Progenitor cell of endocrine pancreas (in vitro differentiated cells): ENCODE results near the gene PPP1R17. TPM values are rescaled to one million over a fixed set of nuclear protein-coding genes. Genes with fewer than 3 reads are reported as not detected.

Source experiments
- DNase-seq: peaks from one replicate; pipeline ENCODE4 v3.0.0; 2021; ENCODE audit warnings: low spot score; ENCODE audit not compliant: unreplicated experiment
- H3K27ac Mint-ChIP-seq: 2 replicates; pipeline ENCODE4 v1.8.0; 2021; ENCODE audit warnings: mild to moderate bottlenecking, moderate library complexity, mixed read lengths
- H3K27me3 Mint-ChIP-seq: 2 replicates; pipeline ENCODE4 v1.8.0; 2021; ENCODE audit warnings: mixed read lengths
- H3K36me3 Mint-ChIP-seq: 2 replicates; pipeline ENCODE4 v1.8.0; 2022; ENCODE audit warnings: mixed read lengths; ENCODE audit not compliant: insufficient read depth
- H3K4me1 Mint-ChIP-seq: 2 replicates; pipeline ENCODE4 v1.8.0; 2021; ENCODE audit warnings: low read depth, mixed read lengths
- H3K4me3 Mint-ChIP-seq: 2 replicates; pipeline ENCODE4 v1.8.0; 2021; ENCODE audit warnings: low read depth, mild to moderate bottlenecking, moderate library complexity, mixed read lengths
- H3K9me3 Mint-ChIP-seq: 2 replicates; pipeline ENCODE4 v1.8.0; 2021; ENCODE audit warnings: low read depth, mixed read lengths
- total RNA-seq: library from RNA; stranded (reverse); gene quantifications from 2 replicates; pipeline ENCODE4 v1.2.1, GENCODE V29; 2021
- TF ChIP-seq, protein P1 (sequence below): fragments of 200-600 bp; sonication (generic); IDR thresholded peaks from one replicate; pipeline ENCODE4 v1.5.0; 2021; ENCODE audit warnings: antibody characterized with exemption, mild to moderate bottlenecking; ENCODE audit not compliant: unreplicated experiment

The PPP1R17 gene
- total RNA-seq, 1 donor from 2014 or later, result 0.96 TPM

DNA sequence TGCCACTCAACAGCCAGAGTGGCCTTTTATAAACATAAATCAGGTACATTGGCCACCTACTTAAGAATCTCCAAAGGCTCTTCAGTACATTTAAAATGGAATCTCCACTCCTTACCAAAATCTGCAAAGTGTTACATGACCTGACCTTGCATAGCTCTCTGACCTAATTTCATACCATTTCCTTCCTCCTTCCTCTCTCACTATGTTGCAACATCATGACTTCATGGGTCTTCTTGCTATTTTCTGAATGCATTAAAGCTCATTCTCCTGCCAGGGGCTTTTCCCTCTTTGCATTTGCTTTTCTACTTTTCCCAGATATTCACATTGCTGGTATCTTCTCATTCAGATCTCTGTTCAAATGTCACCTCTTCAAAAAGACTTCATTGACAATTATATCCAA is 22.1 kb upstream of the PPP1R17 start:
- TF ChIP-seq, protein P1, sequence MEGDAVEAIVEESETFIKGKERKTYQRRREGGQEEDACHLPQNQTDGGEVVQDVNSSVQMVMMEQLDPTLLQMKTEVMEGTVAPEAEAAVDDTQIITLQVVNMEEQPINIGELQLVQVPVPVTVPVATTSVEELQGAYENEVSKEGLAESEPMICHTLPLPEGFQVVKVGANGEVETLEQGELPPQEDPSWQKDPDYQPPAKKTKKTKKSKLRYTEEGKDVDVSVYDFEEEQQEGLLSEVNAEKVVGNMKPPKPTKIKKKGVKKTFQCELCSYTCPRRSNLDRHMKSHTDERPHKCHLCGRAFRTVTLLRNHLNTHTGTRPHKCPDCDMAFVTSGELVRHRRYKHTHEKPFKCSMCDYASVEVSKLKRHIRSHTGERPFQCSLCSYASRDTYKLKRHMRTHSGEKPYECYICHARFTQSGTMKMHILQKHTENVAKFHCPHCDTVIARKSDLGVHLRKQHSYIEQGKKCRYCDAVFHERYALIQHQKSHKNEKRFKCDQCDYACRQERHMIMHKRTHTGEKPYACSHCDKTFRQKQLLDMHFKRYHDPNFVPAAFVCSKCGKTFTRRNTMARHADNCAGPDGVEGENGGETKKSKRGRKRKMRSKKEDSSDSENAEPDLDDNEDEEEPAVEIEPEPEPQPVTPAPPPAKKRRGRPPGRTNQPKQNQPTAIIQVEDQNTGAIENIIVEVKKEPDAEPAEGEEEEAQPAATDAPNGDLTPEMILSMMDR, result no peak
- H3K4me1 Mint-ChIP-seq, result no peaks in the 10 kb centered on the region
- H3K27me3 Mint-ChIP-seq, result no peaks in the 10 kb centered on the region
- no peak overlapping the region for H3K4me3 Mint-ChIP-seq
- DNase-seq, result no peak
- no peaks in the 10 kb centered on the region for H3K9me3 Mint-ChIP-seq
- no peak overlapping the region for H3K27ac Mint-ChIP-seq
- no peaks in the 10 kb centered on the region for H3K36me3 Mint-ChIP-seq

DNA sequence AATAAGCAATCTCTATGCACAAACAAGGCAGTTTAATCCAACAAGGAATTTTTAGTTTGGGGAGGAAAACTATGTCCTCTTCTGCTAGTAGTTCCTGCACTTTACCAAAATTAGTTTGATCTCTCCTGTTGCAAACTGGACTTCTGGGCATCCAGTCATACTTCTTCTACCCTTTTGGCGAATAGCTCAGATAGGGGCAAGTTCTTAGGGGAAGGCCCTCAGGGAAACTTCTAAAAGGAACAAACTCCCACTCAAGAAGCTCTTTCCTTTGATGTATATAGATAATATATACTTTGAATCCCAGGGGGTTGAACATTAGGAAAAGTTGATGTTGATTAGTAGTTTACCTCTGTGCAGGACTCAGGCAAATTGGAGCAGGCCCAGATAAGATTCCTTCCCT is 21.5 kb upstream of the PPP1R17 start:
- Mint-ChIP-seq H3K27me3 (no peaks in the 10 kb centered on the region), H3K27ac (no peak overlapping the region), H3K9me3 (no peaks in the 10 kb centered on the region), H3K36me3 (no peaks in the 10 kb centered on the region), H3K4me3 (no peak overlapping the region), H3K4me1 (no peaks in the 10 kb centered on the region)
- TF ChIP-seq, protein P1, result no peak
- DNase-seq, result no peak

DNA sequence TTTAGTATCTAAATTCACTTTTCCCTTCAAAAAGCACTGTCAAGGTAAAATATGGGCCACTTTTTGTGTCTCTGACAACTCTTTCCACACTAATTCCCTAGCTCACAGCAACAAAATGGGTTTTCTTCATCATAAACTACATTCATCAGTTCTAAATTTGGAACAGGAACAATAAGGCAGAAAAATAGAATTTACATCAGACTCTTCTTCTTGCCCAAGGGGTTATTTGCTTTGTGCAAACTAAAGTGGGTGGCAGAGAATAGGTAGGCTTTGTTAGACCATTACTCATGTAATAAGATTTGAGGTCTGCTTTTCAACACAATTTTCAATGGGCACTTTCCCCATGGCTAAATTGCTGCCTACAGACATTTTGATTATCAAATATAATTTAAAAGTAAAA is 17.6 kb upstream of the PPP1R17 start:
- peaks cover 4% of the 10 kb centered on the region for H3K9me3 Mint-ChIP-seq
- no peak for DNase-seq
- TF ChIP-seq, protein P1, result no peak
- H3K27ac Mint-ChIP-seq, result no peak overlapping the region
- no peak overlapping the region for H3K4me3 Mint-ChIP-seq
- no peaks in the 10 kb centered on the region for H3K27me3 Mint-ChIP-seq
- H3K4me1 Mint-ChIP-seq, result no peaks in the 10 kb centered on the region
- no peaks in the 10 kb centered on the region for H3K36me3 Mint-ChIP-seq

DNA sequence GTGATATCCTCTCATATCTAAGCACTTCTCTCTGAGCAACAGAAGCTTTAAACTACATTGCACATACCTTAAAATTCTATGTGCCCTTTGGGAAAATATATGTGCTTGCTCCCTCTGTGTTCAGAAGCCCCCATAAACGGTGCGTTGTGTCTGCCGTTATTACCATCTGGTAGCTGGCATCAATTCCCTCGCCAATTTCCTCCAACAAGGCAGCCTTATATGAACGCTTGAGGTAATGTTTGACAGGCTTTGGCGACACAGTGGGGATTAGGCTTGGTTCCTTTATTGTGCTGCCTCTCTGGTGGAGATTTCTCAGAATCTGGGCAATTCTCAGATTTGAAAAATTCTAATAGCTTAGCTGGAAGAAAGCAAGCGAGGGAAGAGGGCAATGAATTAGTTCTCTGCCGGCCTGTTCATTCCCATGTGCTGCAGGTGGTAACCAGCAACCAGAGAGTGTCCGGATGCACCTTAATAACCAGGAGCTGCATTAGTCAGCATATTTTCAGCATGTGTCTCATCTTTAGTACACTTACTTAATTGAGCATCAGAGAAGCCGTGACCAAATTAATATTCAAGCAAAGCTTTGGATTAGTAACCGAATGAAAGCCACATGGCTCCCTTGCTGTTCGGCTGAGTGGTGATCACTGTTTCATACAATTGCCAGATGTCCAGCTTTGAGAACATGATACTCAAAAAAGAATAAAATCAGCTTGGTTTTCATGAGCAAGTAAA is 7.3 kb upstream of the PPP1R17 start:
- no peak overlapping the region for H3K4me3 Mint-ChIP-seq
- DNase-seq, result no peak
- no peaks in the 10 kb centered on the region for H3K27me3 Mint-ChIP-seq
- H3K9me3 Mint-ChIP-seq, result no peaks in the 10 kb centered on the region
- H3K27ac Mint-ChIP-seq, result no peak overlapping the region
- H3K4me1 Mint-ChIP-seq, result no peaks in the 10 kb centered on the region
- TF ChIP-seq, protein P1, result no peak
- no peaks in the 10 kb centered on the region for H3K36me3 Mint-ChIP-seq

DNA sequence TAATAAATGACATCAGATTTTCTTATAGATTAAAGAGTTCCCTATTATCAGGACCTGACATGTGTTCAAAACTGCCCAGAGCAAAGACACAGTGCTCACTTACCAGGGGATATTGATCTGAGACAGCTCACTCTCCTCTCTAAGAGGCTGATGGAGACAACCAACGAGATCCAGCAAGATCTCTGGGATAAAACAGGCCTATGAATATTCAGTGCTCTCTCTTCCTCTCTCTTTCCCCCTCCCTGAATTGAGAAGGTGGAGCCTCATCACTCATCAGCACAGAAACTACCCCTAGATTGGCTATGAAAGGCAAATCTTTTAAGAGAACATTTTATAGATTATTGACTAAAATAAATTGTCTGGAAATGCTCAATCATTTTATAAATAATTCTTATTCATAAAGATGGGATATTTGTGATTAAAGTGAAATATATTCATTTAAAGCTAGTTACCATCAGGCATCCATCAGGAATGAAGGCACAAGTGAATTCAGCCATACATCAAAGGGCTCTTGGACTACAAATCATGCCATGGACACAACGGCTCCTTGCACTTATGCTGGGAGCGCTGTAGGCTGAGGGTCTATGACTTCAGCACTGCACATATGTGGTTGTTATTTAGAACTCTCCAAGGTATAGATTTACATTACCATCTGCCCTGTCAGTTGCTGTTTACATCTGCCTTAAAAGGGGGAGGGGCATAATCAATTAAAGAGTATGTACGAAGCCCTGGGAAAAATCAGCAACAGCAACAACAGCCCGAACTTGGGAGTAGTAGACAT is 3.4 kb upstream of the PPP1R17 start:
- TF ChIP-seq, protein P1, result no peak
- no peaks in the 10 kb centered on the region for H3K36me3 Mint-ChIP-seq
- DNase-seq, result no peak
- no peaks in the 10 kb centered on the region for H3K4me1 Mint-ChIP-seq
- H3K27me3 Mint-ChIP-seq, result peaks cover 28% of the 10 kb centered on the region
- no peak overlapping the region for H3K4me3 Mint-ChIP-seq
- no peak overlapping the region for H3K27ac Mint-ChIP-seq
- no peaks in the 10 kb centered on the region for H3K9me3 Mint-ChIP-seq
